HG02970 (cell line): ENCODE data around the gene MRPL20.
A peak's percentile ranks its signal among the peaks of the same experiment; 100 is the strongest.
"Not testable (repeated sequence)": the region's sequence is repeated elsewhere in the genome, so short reads cannot be mapped to it uniquely, and the experiment has no call there.

Experiments used
- ATAC-seq: cut with Tn5 transposase; IDR thresholded peaks from one replicate; pipeline ENCODE4 v1.9.1; 2021; ENCODE audit warnings: mild to moderate bottlenecking, moderate library complexity, moderate number of reproducible peaks; ENCODE audit not compliant: unreplicated experiment, low FRiP score

The MRPL20 gene

DNA sequence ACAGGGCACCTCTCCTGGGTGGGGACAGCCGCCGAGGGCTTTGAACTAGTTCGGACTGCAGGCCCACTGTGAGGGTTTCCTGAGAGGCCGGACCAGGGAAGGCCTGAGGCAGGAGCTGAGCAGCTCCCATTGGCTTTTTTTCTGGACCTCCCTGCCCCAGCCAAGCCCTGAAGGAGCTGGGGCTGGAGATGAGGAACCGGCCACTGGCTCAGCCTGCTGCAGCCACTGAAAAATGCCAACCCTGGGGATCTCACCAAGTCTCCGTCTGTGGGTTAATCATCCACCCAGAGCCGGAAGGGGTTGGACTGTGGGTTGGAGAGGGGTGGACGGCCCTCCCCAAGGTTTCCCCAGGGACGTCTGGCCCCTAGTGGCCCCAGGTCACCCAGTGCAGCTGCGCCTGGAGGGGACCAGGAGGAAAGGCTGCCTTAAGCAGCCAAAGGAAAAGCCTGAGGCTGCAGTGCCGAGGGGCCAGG, 30.8 kb upstream of the MRPL20 start:
- ATAC-seq = no peak

DNA sequence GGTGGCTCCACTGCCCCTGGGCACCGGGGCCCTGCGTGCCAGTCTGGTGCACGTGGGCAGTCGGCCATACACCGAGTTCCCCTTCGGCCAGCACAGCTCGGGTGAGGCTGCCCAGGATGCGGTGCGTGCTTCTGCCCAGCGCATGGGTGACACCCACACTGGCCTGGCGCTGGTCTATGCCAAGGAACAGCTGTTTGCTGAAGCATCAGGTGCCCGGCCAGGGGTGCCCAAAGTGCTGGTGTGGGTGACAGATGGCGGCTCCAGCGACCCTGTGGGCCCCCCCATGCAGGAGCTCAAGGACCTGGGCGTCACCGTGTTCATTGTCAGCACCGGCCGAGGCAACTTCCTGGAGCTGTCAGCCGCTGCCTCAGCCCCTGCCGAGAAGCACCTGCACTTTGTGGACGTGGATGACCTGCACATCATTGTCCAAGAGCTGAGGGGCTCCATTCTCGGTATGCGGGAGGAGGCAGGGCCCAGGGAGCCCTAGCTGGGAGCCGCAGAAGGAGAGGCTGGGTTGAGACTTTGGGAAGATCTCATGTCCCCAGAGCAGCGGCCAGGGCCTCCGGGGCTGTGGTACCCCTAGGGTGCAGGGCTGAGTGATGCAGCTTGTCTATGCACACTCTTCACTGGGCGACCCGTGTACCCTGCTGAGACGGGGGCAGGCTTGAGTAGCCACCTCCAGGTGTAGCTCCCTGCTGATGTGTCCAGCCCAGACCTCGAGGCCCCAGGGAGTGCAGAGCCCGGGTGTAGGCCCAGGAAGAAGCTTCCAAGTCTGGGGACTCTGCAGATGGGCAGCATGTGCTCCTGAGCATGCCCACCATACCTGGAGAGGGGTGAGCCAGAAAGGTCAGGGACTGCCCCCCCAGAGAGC, 30.2 kb upstream of the MRPL20 start:
- ATAC-seq = no peak

DNA sequence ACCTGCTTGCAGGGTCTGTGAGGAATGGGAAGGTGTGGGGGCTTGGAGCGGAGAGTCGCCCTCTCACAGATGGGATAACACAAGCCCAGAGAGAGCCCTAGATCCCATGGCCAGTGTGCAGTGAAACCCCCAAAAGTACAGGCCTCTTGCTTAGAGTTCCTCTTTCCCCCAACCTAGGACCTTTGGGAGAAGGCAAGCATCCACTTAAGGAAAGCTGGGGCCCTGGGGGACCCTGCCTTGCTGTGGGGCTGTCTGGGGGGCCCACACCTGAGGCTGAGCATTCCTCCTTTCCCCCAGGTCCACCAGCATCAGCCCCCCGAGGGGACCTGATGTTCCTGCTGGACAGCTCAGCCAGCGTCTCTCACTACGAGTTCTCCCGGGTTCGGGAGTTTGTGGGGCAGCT, 29.5 kb upstream of the MRPL20 start:
- no peak for ATAC-seq

DNA sequence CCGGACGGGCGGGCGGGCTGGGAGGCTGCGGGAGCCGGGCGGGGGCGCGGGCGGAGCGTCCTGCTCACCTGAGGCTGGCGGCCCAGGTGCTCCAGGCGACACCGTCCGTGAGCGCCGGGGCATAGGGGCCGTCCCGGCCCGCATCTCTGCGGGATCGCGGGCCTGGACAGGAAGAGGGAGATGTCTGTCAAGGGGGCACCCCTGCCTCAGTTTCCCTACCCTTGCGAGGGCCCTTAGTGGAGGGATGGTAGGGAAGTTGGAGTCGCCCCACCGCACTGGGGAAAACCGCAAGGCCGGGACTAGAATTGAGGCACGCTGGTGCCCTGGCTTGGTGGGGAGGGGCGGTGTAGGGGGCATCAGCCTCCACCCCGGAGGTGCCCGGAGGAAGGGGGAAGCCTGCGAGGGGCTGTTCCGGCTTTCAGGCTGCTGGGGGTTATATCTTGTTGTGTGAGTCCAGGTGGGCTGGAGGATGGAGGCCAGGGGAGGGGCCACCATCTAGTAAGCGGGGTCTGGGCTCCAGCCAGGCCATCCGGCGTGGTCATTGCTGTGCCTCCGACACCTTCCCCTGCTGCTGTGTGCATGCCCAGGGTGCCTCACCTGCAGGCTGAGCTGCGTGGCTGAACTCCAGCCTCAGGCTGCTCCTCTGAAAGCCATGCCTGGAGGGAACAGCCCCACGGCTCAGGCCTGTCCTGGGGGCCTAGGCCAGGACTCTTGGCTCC, 29.0 kb upstream of the MRPL20 start:
- no peak for ATAC-seq

DNA sequence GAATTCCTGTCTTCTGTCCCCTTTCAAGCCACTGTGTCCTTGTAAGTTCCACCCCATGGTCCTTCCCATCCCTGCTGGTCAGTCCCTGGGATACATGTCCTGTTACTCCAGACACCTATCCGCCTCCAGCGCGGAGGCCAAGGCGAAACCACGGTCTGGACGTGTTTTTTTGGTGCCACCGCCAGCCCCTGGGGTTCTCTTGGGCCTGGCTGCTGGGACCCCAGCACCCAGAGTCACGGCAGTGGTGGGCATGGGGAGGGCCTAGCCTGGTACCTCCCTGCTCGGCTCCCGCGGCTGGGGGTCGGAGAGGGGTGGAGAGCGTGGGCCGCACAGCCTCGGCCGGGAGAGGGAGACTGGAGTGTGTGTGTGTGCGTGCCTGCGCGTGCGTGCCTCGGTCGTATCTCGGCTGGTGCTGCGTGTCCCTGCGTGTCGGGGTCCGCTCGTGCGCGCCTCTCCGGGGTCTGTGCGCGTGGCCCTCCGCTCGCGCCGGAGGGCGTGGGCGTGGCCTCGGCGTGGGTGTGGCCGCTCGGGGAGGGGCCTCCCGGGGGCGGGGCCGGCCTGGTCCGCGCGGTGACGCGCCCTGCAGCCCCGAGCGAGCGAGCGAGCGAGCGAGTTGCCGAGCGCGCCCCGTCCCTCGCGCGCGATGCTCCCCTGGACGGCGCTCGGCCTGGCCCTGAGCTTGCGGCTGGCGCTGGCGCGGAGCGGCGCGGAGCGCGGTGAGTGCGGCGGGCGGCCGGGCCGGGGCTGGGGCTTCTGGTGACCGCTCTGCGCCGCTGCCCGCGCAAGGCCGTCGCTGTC, 28.2 kb upstream of the MRPL20 start, which contains the start of gene VWA1:
VWA1 (plus strand) TSS at position 585 of the 798 bp plus-strand sequence; CDS start at position 644, 59 bp downstream.
- peak; percentile 46 for ATAC-seq

DNA sequence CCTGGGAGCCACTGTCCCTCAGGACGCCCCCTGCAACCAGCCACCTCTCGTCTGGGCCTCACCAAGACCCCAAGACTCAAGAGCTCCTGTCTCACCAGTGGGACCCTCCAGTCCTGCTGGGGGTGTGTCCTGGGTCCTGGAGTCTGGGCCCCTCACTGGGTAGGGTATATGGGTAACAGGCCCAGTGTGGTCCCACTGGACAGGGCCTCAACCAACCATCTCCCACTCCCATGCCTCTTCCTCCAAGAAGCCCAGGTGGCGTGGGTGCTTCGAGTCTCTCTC, 27.7 kb upstream of the MRPL20 start:
- ATAC-seq = no peak

DNA sequence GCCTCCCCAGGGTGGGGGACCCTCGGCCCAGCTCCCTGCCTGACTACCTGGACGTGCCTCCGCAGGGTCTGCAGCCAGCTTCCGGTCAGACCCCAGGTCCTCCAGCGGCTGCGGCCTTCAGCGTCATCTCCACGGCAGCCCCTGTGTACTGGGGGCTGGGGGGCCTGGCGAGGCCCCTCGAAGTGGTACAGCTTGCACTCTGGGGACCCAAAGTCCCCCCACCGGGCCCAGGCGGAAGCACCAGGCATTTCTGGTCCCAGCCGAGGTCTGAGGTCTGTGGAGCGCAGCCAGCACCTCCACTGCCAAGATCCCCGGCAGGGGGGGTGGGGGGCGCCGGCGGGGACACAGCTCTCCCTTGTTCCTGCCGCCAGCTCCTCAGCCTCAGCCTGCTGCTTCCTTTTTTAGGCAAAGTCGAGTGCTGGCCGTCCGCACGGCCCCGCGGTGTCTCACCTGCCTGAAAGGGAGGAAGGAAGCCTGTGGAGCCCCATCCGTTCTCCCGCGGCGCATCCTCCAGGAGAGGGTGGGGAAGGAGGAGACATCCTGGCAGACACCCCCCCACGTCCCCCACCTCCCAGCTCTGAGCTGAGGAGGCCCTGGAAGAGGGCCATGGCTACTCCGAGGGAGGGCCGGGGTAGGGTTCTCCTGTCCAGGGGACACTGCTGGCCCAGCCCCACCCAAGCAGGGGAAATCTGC, 27.2 kb upstream of the MRPL20 start:
- no peak for ATAC-seq

DNA sequence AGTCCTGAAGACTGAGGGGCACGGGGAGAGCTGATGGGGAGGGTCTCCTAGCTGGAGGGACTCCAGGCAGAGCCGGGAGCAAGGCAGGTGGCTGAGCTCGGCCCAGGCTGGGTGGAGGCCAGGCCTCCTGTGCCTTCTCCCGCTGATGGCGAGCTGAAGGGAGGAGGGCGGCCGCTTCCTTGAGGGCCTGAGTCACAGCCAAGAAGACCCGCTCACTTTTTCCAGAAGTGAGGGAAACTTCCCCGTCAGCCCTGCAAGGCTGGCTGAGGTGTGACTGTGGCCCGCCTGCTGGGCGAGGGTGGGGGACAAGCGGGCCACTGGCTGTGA, 26.7 kb upstream of the MRPL20 start:
- ATAC-seq = no peak

DNA sequence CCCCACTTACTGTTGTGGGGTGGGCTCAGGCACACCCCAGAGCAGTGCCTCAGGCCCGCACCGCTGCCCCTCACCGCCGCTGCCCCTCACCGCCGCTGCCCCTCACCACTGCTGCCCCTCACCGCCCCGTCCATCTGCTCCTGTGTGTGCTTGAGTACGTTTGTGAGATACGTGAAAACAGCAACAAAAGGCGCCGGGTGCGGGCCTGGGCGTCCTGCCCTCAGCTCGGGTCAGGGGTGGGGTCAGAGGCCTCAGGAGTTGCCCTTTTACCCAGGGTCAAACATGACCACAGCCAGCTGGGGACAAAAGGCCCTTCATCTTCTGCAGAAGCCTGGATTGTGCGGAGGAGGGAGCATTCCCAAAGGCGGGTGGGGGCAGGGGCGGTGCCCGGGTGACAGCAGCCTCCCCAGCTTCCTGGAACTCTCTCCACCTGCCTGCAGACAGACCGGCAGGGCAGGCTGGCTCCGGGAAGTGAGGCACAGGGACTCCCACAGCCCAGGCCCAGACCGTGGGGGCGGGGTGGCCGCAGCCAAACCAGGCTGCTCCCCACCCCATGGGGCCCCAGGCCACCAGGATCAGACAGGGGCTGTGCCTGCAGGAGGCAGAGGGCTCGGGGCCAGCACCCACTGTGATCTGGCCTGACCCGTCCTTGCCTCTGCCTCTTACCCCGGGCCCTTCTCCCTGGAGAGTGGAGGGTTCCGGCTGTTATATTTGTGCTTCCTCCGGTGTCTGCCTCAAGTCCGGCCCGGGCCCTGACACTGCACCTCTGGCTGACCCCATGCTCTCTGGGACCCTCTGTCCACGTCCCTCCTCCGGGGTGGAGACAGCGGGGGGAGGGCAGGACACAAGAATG, 26.1 kb upstream of the MRPL20 start:
- no peak for ATAC-seq

DNA sequence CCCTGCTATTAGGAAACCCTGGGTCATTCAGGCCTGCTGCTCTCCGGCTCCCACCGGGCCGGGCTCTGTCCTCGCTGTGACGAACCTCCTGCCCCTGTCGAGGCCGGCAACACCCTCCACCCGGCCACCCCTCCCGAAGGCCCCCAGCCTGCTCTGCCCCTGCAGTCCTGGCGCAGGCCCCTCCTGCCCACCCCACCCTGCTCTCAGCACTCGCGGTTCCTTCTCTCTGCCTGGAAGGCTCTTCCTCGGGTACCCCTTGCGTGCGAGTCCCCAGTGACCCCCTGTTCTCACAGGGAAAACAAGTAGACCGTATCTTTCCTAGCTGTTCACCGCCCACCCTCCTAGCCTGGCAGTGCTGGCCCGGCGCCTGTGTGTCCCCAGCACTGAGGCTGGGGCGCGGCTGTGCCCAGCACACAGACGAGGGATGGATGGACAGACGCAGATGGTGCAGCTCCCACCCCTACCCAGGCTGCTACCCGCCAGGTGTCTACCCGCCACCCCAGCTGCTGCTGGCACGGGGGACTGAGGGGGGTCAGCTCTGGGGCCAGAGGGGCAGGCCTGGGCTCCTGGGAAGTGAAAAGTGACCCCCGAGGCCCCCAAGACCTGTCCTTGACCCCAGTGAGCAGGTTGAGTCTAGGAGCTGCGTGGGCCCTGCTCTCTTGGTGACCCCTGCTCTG, 25.3 kb upstream of the MRPL20 start:
- ATAC-seq = no peak

DNA sequence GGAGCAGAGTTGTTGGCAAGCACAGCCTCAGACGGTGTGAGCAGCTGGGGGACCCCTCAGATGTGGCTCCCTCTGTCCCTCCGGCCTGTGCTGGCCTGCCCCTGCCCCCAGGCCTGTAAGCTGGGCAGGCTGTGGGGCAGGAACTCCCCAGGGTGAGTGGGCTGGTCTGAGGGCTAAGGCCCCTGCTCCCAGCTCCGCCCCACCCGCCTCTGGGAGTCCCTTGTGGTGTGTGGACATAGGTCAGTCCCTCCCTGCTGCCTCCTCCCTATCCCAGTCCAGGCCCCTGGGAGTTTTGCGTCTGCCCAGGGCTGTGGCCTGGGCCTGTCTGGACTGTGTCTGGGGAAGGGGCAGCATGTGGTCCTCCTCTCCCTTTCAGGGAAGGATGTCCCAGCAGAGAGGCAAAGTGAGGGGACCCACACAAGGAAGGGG, 24.8 kb upstream of the MRPL20 start:
- ATAC-seq = no peak

DNA sequence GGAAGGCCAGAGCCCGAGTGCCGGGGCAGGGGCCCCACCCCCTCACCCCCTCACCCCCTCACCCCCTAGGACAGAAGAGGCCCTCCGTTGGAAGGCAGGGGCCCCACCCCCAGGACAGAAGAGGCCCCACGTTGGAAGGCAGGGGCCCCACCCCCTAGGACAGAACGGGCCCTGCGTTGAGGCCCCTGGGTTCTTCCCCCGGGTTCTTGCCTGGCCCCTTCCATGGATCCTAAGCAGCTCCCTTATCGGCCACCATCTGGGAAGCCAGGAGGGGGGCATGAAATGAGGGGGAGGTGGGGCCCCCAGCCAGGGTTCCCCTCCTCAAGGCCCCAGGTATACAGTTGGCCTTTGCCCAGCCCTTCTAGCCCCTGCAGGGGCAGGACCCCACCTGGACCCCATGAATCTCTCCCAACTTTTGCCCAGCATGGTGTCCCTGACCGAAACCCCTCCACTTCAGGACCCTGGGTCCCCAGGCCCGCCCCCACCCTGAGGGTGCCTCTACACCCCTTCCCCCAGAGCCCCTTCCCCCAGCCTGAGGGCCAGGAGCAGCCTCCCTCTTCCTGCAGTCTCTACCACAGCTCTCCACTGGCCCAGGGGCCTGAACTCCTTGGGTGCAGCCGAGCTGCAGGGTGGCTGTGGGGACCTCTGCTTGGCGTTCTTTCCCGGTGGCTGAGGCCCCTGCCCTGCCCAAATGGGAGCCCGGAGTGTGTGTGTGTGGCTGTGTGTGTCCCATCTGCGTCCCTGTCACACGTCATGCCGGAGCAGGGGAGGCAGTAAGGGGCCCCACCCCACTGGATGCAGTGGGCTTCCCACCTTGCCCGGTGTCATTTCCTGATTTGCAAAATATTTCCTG, 24.1 kb upstream of the MRPL20 start:
- no peak for ATAC-seq

DNA sequence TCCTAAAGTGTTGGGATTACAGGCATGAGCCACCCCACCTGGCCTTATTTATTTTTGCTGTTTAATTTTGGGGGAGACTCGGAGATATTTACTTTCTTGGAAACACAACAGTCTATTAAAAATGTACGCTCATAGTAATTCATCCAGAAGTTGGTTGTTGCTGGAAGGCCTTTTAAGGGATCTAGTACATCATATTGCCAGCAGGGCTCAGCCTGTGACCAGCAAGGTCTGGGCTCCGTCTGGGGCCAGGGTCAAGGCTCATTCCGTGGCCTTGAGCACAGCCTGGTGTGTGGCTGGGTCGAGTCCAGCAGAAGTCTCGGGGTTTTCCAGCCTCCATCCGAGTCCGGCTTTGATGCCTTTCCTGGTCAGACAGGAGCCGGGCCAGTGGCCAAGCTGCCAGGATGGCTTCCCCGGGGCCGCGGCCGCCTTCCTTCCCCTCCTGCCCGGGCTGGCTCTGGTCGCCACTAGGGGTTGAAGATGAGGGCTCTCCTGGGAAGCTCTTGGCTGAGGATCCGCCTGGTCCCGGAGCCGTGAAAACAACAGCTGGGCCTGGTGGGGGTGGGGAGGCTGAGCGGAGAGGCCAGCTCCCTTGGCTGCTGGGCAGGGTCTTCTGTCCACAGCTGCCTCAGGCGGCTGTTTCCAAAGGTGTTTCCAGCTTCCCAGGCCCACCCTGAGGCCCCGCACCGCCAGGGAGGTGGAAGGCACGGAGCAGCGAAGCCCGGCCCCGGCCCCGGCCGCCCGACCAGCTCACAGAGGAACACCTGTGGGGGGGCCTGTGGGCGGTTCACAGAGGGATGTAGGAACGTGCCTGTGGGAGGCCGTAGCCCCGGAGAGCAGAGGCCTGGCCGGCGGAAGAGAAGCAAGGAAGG, 23.3 kb upstream of the MRPL20 start:
- no peak for ATAC-seq

DNA sequence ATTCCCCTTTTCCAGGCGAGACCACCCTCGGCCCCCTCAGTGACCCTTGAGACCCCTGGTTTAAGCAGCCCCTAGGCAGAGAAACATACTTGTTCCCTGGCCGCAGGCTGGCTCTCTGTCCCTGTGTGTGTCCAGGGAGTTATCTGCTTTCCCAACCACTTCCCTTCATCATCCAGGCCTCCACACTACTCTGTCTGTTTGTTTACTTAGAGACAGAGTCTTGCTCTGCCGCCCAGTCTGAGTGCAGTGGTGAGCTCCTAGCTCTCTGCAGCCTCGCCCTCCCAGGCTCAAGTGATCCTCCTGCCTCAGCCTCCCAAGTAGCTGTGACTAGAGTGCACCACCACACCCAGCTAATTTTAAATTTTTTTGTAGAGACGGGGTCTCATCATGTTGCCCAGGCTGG, 22.6 kb upstream of the MRPL20 start:
- ATAC-seq = no peak

DNA sequence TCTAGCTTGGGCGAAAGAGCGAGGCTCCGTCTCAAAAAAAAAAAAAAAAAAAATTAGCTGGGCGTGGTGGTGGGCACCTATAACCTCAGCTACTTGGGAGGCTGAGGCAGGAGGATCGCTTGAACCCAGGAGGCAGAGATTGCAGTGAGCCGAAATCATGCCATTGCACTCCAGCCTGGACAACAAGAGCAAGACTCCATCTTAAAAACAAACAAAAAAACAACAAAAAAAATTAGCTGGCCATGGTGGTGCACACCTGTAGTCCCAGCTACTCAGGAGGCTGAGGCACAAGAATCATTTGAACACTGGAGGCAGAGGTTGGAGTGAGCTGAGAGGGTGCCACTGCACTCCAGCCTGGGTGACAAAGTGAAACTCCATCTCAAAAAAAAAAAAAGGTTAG, 21.9 kb upstream of the MRPL20 start:
- not testable (repeated sequence) for ATAC-seq

DNA sequence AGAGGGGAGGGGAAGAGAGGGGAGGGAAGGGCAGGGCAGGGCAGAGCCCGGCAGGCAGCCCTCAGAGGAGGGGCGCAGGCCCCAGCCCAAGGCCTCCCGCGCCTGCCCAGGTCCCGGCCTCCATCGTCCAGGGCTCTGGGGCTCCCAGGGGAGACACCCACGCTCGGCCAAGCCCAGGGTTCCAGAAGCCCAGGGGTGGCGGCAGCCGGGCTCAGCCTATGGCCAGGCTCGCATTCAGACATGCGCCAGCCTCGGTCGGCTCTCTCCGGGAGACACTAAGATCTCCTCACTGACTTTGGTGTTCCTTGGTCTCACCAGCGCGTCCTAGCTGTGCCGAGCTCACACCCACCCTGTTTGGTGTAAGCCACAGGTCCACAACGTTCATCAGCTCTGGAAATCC, 21.1 kb upstream of the MRPL20 start:
- no peak for ATAC-seq

DNA sequence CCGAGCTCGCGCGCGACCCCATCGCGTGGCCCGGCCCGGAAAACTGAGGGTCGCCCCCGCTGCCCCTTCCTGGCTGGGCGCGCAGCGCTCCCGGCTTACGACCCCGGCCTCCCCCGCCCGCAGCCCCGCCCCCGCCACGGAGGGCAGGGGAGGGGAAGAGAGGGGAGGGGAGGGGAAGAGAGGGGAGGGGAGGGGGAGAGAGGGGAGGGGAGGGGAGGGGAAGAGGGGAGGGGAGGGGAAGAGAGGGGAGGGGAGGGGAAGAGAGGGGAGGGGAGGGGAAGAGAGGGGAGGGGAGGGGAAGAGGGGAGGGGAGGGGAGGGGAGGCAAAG, 20.7 kb upstream of the MRPL20 start:
- ATAC-seq = no peak
